GM19351 (cell line): ENCODE measurements around the gene IGLL5.
"Not testable (repeated sequence)": the region's sequence is repeated elsewhere in the genome, so short reads cannot be mapped to it uniquely, and the experiment has no call there.

ENCODE experiments used
- ATAC-seq: cut with Tn5 transposase; IDR thresholded peaks from one replicate; pipeline ENCODE4 v1.9.1; 2021; ENCODE audit warnings: mild to moderate bottlenecking, moderate library complexity; ENCODE audit not compliant: unreplicated experiment

IGLL5 gene

DNA sequence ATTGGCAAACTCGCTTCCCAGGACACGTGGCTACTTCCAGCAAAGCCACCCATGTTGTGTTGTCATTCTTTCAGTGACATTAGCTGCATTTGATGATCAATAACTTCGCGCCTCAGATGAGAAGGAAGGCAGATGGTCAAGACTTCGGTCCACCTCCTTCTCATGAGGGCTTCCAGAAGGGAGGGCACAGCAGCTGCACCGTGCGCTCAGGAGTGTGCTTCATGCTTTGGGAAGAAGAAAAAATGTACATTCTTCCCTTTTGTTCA, 25.3 kb downstream of the IGLL5 start:
- ATAC-seq = no peak

DNA sequence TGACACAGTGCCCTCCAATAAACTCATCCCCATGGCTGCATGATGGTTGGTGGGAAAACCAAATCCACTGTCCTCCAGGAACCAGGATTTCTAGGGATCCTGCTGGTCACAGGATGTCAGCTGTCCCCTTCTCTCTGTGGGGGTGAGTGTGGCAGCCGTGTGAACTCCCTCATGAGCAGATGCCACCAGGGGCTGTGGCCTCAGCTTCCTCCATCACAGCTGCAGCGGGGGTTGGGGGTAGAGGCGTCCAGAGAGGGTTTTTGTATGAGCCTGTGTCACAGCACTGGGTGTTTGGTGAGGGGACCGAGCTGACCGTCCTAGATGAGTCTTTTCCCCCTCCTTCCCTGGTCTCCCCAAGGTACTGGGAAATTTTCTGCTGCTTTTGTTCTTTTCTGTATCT, 26.4 kb downstream of the IGLL5 start:
- ATAC-seq = no peak

- no peak for ATAC-seq
Observed at GRCh38 chr22:22914726-22915669, 27.4 kb downstream of the IGLL5 start.

- ATAC-seq = no peak
Observed at GRCh38 chr22:22915670-22916035, 28.0 kb downstream of the IGLL5 start.

- no peak for ATAC-seq
Observed at GRCh38 chr22:22916215-22916951, 28.8 kb downstream of the IGLL5 start.

GRCh38 chr22:22916952-22917290, 29.3 kb downstream of the IGLL5 start:
- no peak for ATAC-seq

GRCh38 chr22:22917377-22917776, 29.8 kb downstream of the IGLL5 start:
- no peak for ATAC-seq

GRCh38 chr22:22918297-22918965, 30.8 kb downstream of the IGLL5 start:
- ATAC-seq = no peak

DNA sequence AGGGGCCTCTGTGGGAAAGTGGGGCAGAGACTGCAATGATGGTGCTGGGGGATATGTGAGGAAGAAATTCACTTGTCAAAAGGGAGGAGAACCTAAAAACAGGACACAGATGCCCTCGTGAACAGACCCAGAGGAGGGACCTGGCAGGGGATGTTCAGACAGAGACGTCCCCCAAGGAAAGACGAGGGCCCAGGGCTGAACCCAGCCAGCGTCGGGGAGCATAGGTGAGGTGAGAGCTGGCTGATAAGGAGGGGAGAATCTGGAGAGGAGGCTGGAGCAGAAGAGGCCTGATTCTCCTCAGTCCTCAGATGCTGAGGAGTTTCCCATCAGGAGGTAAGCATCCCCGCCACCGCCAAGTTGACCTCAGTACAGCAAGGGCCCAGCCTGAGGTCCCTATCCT, 31.4 kb downstream of the IGLL5 start:
- ATAC-seq = no peak

DNA sequence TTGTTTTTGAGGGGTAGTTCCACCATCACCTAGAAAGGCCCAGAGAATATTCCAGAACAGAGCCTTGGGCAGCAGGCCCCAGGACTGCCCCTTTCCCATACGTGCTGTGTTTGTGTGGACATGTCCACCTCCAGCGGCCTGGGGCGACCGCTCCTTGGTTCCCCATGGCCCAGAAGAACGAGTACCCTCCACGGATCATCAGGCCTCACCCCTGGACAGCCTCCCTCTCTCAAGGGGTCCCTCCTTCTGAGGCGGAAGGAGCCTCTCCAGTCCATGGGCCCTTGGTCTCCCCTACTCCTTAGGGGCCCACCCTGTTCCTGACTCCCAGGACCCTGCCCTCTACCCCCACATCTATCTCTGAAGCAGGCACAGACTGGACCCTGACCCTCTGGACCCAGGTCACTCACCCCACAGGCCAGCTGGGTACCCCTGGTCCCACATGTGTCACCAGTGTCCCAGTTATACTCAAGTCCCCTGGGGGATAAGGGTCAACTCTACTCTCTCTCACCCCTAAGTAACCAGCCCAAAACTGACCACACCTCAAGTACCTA, 32.6 kb downstream of the IGLL5 start:
- ATAC-seq = no peak

GRCh38 chr22:22920910-22921550, 33.4 kb downstream of the IGLL5 start:
- no peak for ATAC-seq

GRCh38 chr22:22921575-22921974, 34.0 kb downstream of the IGLL5 start:
- ATAC-seq = no peak

GRCh38 chr22:22922092-22922953, 34.7 kb downstream of the IGLL5 start:
- ATAC-seq = not testable (repeated sequence)

DNA sequence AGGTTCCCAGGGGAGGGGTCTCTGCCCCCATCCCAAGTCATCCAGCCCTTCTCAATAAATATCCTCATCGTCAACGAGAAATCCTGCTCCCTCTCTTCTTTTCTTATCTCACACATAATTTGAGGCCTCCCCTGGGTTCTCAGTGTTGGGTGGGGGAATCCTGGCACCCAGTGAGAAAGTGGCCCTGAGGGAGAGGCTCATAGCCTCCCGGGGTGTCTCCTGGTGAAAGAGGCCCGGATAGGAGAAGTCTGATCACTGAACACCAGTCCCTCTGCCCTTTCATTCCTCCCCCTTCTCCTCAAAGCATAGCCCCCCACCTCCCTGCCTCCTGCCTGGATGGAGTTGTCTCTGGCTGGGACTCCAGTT, 35.3 kb downstream of the IGLL5 start:
- ATAC-seq = no peak

DNA sequence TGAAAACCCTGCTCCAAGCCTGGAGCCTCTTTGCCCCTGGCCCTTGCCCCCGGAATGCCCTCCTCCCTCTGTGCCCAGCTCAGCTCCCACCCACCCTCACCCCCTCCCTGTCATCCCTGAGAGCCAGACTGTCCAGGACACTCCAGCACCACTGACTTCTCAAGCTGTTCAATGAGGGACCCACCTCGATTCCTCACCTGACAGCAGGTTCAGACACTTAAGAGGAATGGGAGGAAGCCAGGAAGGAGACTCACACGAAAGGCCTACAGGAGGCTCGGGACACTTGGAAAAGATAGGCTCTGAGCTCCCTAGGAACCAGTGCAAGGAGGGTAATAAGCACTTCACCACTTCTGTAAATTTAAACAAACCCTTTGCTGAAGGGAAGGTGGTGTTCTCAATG, 35.8 kb downstream of the IGLL5 start:
- ATAC-seq = no peak

DNA sequence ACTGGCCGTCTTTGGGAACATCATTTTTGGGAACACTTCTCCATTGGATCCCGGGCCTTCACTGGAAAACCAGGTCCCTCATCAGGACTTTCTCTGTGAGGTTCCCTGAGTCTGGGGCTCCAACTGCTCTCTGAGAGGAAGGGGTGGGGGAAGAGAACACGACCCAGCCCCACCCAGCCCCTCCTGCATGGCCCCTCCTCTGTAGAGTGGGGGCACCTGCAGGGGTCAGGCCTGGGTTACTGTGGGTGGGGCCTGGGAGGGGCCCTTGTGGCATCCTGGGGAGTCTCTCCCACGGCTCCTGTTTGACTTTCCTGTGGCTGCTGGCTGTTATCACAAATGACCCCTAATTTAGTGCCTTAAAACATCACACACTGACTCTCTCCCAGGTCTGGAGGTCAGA, 36.3 kb downstream of the IGLL5 start:
- no peak for ATAC-seq

GRCh38 chr22:22924369-22925145, 36.9 kb downstream of the IGLL5 start:
- no peak for ATAC-seq

DNA sequence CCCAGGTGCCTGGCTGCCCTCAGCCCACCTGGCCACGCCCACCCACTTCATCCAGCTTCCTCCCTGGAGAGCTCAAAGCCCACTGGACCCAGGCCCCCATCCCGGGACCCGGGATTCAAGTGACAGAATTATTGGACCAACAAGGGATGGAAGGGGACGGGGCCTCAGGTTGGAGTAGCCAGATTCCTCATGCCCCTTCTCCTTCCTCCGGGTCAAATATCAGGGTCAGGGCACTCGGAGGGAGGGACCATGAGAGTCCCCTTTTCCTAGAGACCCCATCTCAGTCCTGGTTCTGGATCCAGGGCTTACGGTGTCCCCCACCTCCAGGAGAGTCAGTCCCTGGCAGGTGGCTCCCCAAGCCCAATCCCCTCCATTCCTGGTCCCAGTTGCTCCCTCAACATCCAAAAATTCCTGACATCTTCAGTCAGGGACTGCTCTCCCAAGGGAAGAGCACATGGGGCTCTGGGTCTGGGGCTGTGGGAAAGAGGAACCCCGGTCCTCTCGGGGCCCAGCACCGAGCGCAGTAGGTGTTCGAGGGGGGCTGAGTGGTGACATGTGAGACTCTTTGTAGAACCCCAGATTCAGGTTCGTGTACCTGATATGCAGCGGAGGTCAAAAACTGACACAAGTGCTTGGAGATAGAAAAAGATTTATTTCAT, 37.7 kb downstream of the IGLL5 start:
- ATAC-seq = no peak

GRCh38 chr22:22925805-22926369, 38.3 kb downstream of the IGLL5 start:
- no peak for ATAC-seq
